Endothelial cell of umbilical vein (primary cell): ENCODE data around the gene ADGRD1. TPM values are rescaled to one million over a fixed set of nuclear protein-coding genes. Genes with fewer than 3 reads are reported as not detected.

Experiments
- BruUV-seq: library from RNA; stranded (reverse); fragments of 400-500 nt; replicated peaks from 2 replicates; lab custom pipeline; 2021; lab: Mats Ljungman, UMichigan
- CTCF ChIA-PET: fragments of 300-600, 350-600 bp; sonication (Branson Sonifier 250); formaldehyde crosslinking; loops from one replicate; lab custom pipeline; 2021; ENCODE audit warnings: antibody characterized with exemption, inconsistent platforms; lab: Charles Lee
- POLR2A ChIA-PET: fragments of 300-600, 350-600 bp; sonication (Branson Sonifier 250); formaldehyde crosslinking; loops from one replicate; lab custom pipeline; 2021; ENCODE audit warnings: antibody characterized with exemption, inconsistent platforms; lab: Charles Lee
- DNase-seq: peaks from one replicate; pipeline ENCODE4 v3.0.0-alpha.2; 2011; ENCODE audit warnings: low read depth, low spot score
- FAIRE-seq: peaks from 2 replicates; lab custom pipeline; 2011; peaks lifted over from hg19 to GRCh38; lab: Jason Lieb, UNC
- H2AFZ ChIP-seq: 2 replicates; pipeline ENCODE4 v1.6.0; 2012; ENCODE audit warnings: low read depth, low read length, control low read depth, inconsistent platforms
- H3K27ac ChIP-seq: 2 replicates; pipeline ENCODE4 v1.5.1; 2011; ENCODE audit warnings: low read depth, mild to moderate bottlenecking, control low read depth, low read length, moderate library complexity; ENCODE audit not compliant: insufficient read depth
- H3K27me3 ChIP-seq, 2 experiments: 2 replicates each; pipeline versions ENCODE4 v1.6.0 to v1.6.1; 2011; ENCODE audit warnings: low read length in 2 of 2, mixed read lengths in 1 of 2; ENCODE audit not compliant: control insufficient read depth in 2 of 2, insufficient read depth in 2 of 2
- H3K36me3 ChIP-seq, 2 experiments: 2 replicates in 1 of 2; 3 replicates in 1 of 2; pipeline ENCODE4 v1.5.1; 2011; ENCODE audit warnings: low read length in 2 of 2, mild to moderate bottlenecking in 1 of 2, moderate library complexity in 1 of 2; ENCODE audit not compliant: control insufficient read depth in 2 of 2, insufficient read depth in 2 of 2; ENCODE audit errors: extremely low read depth in 1 of 2
- H3K4me1 ChIP-seq: 3 replicates; pipeline ENCODE4 v1.5.1; 2011; ENCODE audit warnings: mild to moderate bottlenecking, low read length; ENCODE audit not compliant: control insufficient read depth, insufficient read depth; ENCODE audit errors: extremely low read depth
- H3K4me2 ChIP-seq: 2 replicates; pipeline ENCODE4 v1.6.1; 2011; ENCODE audit warnings: low read length, control low read depth, mixed read lengths; ENCODE audit not compliant: insufficient read depth
- H3K4me3 ChIP-seq, 3 experiments: fragments of 200-600 bp in 1 of 3; sonication (generic), shearing (Covaris generic) in 1 of 3; replicated peaks in 1 of 3; 2 replicates each; pipeline ENCODE4 v1.5.1; 2011 to 2016; ENCODE audit warnings: control low read depth in 3 of 3, low read length in 3 of 3, mild to moderate bottlenecking in 2 of 3, inconsistent platforms in 1 of 3, low read depth in 1 of 3, moderate library complexity in 1 of 3; ENCODE audit not compliant: insufficient read depth in 1 of 3
- H3K79me2 ChIP-seq: 2 replicates; pipeline ENCODE4 v1.6.0; 2012; ENCODE audit warnings: low read length, inconsistent platforms; ENCODE audit not compliant: control insufficient read depth, insufficient read depth
- H3K9ac ChIP-seq: replicated peaks from 2 replicates; pipeline ENCODE3; 2011; ENCODE audit warnings: low read length, control low read depth; ENCODE audit not compliant: insufficient read depth; ENCODE audit errors: extremely low read depth
- H3K9me1 ChIP-seq: replicated peaks from 3 replicates; pipeline ENCODE4 v1.6.0; 2011; ENCODE audit warnings: mild to moderate bottlenecking, low read length; ENCODE audit not compliant: control insufficient read depth, insufficient read depth; ENCODE audit errors: extremely low read depth
- H3K9me3 ChIP-seq: replicated peaks from 2 replicates; pipeline ENCODE4 v1.5.1; 2012; ENCODE audit warnings: low read length, inconsistent platforms; ENCODE audit not compliant: control insufficient read depth, insufficient read depth
- H4K20me1 ChIP-seq: replicated peaks from 2 replicates; pipeline ENCODE3; 2011; ENCODE audit warnings: mild to moderate bottlenecking, low read length; ENCODE audit not compliant: control insufficient read depth, insufficient read depth; ENCODE audit errors: extremely low read depth
- CTCF ChIP-seq, 2 donors: IDR thresholded peaks; 1 replicate in 1 of 2; 2 replicates in 1 of 2; pipeline ENCODE4 v1.5.1; 2011; ENCODE audit warnings: low read length in 2 of 2, mild to moderate bottlenecking in 2 of 2, moderate library complexity in 2 of 2, control low read depth in 1 of 2, inconsistent platforms in 1 of 2, low read depth in 1 of 2; ENCODE audit not compliant: insufficient read depth in 1 of 2; ENCODE audit errors: extremely low read depth in 1 of 2
- EZH2 ChIP-seq: IDR thresholded peaks from 2 replicates; pipeline ENCODE4 v1.6.1; 2012; ENCODE audit warnings: borderline replicate concordance, low read depth, mild to moderate bottlenecking, moderate library complexity, low read length, inconsistent platforms; ENCODE audit not compliant: severe bottlenecking
- FOS ChIP-seq: IDR thresholded peaks from 2 replicates; pipeline ENCODE4 v1.6.1; 2011; ENCODE audit warnings: mild to moderate bottlenecking, low read length, moderate library complexity, borderline replicate concordance; ENCODE audit not compliant: insufficient read depth
- GATA2 ChIP-seq: IDR thresholded peaks from 2 replicates; pipeline ENCODE4 v1.7.0; 2011; ENCODE audit warnings: low read depth, mild to moderate bottlenecking, moderate library complexity, mixed read lengths, low read length; ENCODE audit not compliant: insufficient read length, insufficient read depth
- JUN ChIP-seq: IDR thresholded peaks from 2 replicates; pipeline ENCODE4 v1.6.1; 2011; ENCODE audit warnings: borderline replicate concordance, low read depth; ENCODE audit not compliant: insufficient read length, insufficient read depth
- MAX ChIP-seq: IDR thresholded peaks from 2 replicates; pipeline ENCODE4 v1.6.1; 2011; ENCODE audit not compliant: insufficient read depth, insufficient read length
- MYC ChIP-seq: IDR thresholded peaks from one replicate; pipeline ENCODE4 v1.6.1; 2011; ENCODE audit warnings: mild to moderate bottlenecking, low read depth, low read length
- POLR2A ChIP-seq: IDR thresholded peaks from 2 replicates; pipeline ENCODE4 v1.6.1; 2012; ENCODE audit warnings: low read depth, mild to moderate bottlenecking, control low read depth, low read length
- POLR2AphosphoS5 ChIP-seq: IDR thresholded peaks from 2 replicates; pipeline ENCODE4 v1.6.1; 2012; ENCODE audit warnings: low read depth, mild to moderate bottlenecking, control low read depth, low read length, moderate library complexity; ENCODE audit not compliant: insufficient read depth
- dilution Hi-C: fragments of 300-500 bp; cut with MboI; formaldehyde crosslinking; loops from one replicate; pipeline ENCODE4 v1.15.0; 2019; ENCODE audit warnings: low sequenced_read_pairs; ENCODE audit not compliant: extremely low pct_ligation_motif_present
- intact Hi-C: fragments of 100-400 bp; cut with micrococcal nuclease; formaldehyde crosslinking; loops from one replicate; pipeline ENCODE4 v1.10.0; 2022
- polyA plus RNA-seq, 4 experiments: library from polyadenylated mRNA; depleted of rRNA in 3 of 4; stranded (reverse) in 3 of 4; unstranded in 1 of 4; fragments of >200 nt; gene quantifications; 2 replicates each; pipeline versions ENCODE4 v1.2.1 to v1.2.3, GENCODE V29; 2011 to 2012; ENCODE audit warnings: missing spikeins in 1 of 4
- total RNA-seq: library from RNA; stranded (reverse); gene quantifications from 2 replicates; pipeline ENCODE4 v1.2.3, GENCODE V29; 2021

ADGRD1 gene
- total and polyA plus RNA-seq, 2 donors (not counting 3 experiments of a cell fraction or from before 2014, with no cell fraction given), result 0.07 TPM; not detected in 1

GRCh38 chr12:131084341-131085011, 130.8 kb downstream of the ADGRD1 start:
- H3K4me1 ChIP-seq, result no peaks in the 10 kb centered on the region
- no peak for FAIRE-seq
- dilution Hi-C loops, result no loop called here
- no TSS peak for BruUV-seq
- H2AFZ ChIP-seq, result no peak overlapping the region
- no peaks in the 10 kb centered on the region for H3K27me3 ChIP-seq
- H3K4me2 ChIP-seq, result no peak overlapping the region
- no peak overlapping the region for H3K4me3 ChIP-seq
- intact Hi-C loops, result no loop called here
- ChIA-PET CTCF (no interaction called here), POLR2A (no interaction called here)
- no peaks in the 10 kb centered on the region for H3K9me1 ChIP-seq
- no peak overlapping the region for H3K9ac ChIP-seq
- no peak for TF ChIP-seq EZH2
- TF ChIP-seq FOS, result no peak
- TF ChIP-seq GATA2, result no peak
- no peak for TF ChIP-seq CTCF (IDR thresholded peaks at IDR 0.05; ENCODE audit: extremely low read depth in 1 of 2, insufficient read depth in 1 of 2, low read depth in 1 of 2, low read length in 2 of 2)
- TF ChIP-seq MAX, result no peak
- TF ChIP-seq MYC, result no peak
- no peak for TF ChIP-seq JUN
- no peak for TF ChIP-seq POLR2AphosphoS5
- no peak for TF ChIP-seq POLR2A
- no peaks in the 10 kb centered on the region for H3K36me3 ChIP-seq
- no peaks in the 10 kb centered on the region for H3K79me2 ChIP-seq
- H4K20me1 ChIP-seq, result no peaks in the 10 kb centered on the region
- H3K27ac ChIP-seq, result no peak overlapping the region
- H3K9me3 ChIP-seq, result no peaks in the 10 kb centered on the region
- no peak for DNase-seq
